NCI-H128 (cell line): ENCODE measurements around the gene BRD9.
"Not testable (repeated sequence)": the region's sequence is repeated elsewhere in the genome, so short reads cannot be mapped to it uniquely, and the experiment has no call there.

Experiments used
- DNase-seq: peaks from one replicate; lab custom pipeline; 2025; ENCODE audit not compliant: unreplicated experiment; lab: John Stamatoyannopoulos, UW

The BRD9 gene

GRCh38 chr5:860506-861150, 32.0 kb downstream of the BRD9 start:
- no peak for DNase-seq

DNA sequence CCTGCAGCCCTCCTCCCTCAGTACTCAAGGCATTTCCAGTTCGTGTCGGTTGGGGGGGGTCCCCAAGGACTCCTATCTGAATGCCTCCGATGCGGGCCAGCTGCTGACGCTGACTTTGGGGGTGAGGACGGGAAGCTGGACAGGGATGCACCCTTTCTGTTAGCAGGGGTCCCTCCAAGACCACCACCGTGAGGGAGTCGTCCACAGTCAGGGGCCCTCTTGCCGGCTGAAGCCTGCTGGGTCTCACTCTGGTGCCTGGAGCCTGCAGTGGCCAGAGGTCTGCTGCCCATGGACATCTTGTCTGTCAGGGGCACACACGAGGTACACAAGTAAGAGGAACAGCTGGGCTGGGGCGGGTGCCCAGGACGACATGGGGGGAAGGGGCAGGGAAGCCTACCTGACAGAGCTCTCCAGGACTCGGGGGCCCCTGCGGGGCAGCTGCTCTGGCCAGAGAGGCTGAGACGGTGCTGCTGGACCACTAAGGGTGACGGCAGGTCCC, 32.8 kb downstream of the BRD9 start:
- no peak for DNase-seq

DNA sequence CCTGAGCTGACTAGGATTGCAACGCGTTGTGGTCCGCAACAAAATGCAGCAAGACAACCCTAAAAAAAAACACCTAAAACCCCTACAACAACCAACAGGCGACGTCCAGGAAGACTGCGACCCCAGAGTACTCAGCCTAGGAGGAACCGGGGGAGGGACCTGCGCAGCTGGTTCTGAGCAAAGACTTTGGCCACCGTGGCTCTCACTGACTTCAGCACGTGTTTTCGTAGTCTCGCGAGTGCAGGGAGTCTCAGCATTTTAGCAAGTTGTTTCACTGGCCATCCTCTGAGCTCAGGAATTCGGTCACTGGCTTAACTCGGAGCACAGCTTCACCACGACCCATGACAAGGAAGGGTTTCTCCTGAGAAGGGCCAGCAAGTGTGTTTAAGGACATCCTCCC, 33.2 kb downstream of the BRD9 start:
- no peak for DNase-seq

- no peak for DNase-seq
These were observed 33.9 kb downstream of the BRD9 start for GRCh38 chr5:858726-859125.

DNA sequence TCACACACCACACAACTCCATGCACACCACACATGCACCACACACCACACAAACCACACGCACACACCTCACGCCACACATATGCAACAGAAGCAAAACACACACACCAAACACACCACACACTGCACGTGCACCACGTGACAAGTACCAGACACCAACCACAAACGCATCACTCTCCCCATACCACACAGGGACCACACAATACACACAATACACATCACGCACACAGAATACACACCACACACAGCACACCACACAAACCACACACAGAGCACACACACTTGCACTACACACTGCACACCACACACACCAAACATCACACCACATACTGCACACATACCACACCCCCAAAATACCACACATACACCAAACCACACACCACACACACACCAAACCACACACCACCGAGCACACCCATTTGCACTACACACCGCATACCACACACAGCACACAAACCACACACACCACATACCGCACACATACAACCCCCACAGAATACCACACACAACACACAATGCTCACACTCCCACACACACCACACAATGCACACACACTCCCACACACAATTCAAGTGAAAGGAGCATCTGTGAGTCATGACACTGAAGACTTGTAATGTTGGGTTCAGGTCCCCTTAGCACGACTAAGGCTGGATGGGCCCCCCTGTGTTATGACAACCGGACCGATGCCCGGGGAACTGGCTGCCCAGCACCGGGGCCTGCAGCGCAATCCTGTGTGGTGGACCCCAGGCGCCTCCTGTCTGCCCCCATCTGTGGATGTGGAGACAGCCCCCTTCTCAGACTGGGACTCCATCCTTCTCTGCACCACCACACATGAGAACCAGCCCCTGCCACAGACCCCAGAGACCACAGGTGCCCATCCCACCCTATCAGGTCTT, 35.8 kb downstream of the BRD9 start:
- DNase-seq, result no peak

- DNase-seq, result no peak
These were observed 36.6 kb downstream of the BRD9 start for GRCh38 chr5:855771-856530.

- no peak for DNase-seq
These were observed 37.4 kb downstream of the BRD9 start for GRCh38 chr5:854966-855743.

DNA sequence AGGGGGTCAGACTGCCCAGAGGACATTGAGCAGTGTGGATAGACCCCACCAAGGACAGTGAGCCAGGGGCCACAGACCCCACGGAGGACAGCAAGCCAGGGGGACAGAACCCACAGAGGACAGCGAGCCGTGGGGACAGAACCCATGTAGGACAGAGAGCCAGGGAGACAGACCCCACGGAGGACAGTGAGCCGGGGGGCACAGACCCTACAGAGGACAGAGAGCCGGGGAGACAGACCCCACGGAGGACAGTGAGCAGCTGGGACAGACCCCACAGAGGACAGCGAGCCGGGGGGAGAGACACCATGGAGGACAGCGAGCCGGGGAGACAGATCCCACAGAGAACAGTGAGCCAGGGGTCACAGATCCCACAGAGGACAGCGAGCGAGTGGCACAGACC, 38.4 kb downstream of the BRD9 start:
- no peak for DNase-seq

DNA sequence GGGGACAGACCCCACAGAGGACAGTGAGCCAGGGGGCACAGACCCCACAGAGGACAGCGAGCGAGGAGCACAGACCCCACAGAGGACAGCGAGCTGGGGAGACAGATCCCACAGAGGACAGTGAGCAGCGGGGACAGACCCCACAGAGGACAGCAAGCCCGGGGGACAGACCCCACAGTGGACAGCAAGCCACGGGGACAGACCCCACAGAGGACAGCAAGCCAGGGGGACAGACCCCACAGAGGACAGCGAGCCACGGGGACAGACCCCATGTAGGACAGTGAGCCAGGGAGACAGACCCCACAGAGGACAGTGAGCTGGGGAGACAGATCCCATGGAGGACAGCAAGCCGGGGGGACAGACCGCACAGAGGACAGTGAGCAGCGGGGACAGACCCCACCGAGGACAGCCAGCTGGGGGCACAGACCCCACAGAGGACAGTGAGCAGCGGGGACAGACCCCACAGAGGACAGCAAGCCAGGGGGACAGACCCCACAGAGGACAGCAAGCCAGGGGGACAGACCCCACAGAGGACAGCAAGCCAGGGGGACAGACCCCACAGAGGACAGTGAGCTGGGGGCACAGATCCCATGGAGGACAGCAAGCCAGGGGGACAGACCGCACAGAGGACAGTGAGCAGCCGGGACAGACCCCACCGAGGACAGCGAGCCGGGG, 39.0 kb downstream of the BRD9 start:
- DNase-seq, result not testable (repeated sequence)

- no peak for DNase-seq
These were observed 39.9 kb downstream of the BRD9 start for GRCh38 chr5:852431-853401.

DNA sequence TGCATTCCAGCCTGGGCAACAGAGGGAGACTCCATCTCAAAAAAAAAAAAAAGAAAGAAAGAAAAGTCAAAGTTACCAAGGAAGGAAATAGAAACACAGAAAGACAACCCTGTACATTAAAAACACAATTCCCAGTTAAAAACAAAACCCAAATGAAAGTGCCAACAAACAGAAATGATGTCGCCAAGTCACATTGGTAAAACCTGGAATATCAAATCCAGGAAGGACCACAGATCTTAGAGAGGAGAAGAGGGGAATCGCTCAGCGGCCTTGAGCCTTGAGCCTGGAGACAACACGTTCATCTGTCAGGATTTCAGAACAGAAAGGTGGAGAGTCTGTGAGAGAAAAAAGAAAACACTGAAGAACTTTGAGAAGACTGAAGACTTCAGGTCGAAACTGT, 40.6 kb downstream of the BRD9 start:
- no peak for DNase-seq

DNA sequence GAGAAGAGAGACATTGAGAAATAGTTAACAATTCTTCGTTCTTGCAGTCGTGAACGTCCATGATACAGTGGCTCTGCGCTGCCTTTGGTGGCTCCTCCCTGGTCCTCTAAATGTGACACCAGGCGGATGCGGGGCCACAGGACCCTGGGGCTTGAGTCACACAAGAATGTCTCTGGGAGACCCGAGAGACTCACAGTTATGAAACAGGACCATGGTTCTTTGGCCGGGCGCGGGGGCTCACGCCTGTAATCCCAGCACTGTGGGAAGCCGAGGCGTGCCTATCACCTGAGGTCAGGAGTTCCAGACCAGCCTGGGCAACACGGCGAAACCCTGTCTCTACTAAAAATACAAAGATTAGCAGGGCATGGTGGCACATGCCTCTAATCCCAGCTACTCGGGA, 41.0 kb downstream of the BRD9 start:
- DNase-seq, result no peak

DNA sequence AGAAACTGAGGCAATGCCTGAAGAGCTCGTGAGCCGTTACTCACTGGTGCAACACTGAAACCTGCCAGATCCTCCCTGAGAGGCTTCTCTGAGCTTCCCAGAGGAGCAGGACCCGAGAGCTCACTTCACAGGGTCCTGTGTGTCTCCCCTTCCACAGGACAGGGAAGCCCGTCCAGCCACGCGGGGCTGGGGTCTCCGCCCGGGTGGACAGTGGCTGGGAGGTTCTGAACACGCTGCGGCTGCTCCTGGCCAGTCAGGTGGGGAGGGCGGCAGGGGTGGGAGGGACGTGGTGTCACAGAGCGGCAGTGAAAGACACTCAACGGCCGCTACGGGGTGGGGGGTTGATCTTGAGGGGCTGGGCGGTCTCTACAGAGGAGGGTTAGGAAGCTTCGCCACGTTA, 41.5 kb downstream of the BRD9 start:
- DNase-seq, result no peak

DNA sequence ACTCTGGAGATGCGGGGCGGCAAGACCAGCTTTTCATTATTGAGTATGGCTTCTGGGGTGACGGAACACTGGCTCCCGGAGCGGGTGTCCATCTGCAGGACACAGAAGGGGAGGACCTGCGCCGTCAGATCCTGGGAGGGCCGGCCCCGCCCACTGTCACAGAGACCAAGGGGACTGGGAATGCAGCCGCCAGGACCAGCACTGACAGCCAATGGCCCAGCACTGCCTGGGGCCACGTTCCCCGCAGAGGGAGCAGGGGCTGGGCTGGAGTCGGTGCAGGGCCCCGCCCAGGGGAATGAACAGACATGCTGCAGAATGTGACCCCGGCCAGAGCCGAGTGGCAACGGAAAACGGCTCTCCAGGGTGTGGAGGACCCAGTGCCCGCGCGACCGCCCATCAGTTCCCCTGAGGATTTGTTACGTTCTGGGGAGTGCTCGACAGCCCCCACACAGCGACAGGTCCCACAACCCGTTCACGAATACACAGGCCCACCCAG, 42.0 kb downstream of the BRD9 start, which contains the start of gene ZDHHC11:
TSS of gene ZDHHC11 (minus strand) at position 476 of the 496 bp plus-strand sequence. CDS start at position 92, 384 bp downstream.
- DNase-seq, result no peak

DNA sequence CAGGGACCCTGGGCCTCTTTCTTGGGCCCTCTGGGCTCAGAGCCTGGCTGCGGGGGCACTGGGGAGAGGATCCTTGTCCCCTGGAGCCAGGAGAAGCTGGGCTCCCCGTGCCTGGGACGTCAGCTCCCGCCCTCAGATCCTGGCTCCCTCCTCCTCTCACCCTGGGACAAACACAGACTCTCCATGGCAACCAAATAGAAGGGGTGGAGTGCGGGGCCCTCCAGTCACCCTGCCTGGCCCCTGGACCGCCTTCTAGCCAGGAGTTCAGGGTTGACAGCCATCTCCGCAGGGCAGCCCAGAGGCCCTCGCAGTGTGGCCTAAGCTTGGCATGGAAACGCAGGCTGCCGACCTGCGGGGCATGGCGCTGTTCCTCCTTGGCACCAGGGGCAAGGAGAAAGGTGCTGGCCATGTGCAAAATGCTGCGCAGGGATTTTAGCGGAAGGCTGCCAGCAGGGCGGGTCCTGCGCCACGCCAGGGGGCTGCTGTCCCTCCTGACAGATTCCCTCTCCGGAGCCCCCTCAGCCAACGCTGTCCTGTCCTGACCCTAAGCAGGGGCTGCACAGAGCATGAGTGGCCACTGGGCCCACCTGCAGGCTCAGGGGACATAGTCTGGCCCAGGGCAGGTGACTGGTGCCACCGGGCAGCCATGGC, 42.8 kb downstream of the BRD9 start:
- no peak for DNase-seq

DNA sequence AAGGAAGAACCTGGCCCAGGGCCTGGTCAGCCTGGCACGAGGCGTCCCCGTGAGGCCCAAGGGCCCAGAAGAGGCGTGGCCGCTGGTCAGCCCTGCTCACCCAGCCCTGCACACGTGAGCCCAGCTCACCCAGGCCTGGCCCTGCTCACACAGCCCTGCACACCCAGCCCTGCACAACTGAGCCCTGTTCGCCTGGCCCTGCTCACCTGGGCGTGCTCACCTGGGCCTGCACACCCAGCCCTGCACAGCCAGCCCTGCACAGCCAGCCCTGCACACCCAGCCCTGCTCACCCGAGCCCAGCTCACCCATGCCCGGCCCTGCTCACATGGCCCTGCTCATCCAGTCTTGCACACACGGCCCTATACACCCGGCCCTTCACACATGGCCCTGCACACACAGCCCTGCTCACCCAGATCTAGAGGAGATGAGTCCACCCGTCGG, 43.9 kb downstream of the BRD9 start:
- no peak for DNase-seq

DNA sequence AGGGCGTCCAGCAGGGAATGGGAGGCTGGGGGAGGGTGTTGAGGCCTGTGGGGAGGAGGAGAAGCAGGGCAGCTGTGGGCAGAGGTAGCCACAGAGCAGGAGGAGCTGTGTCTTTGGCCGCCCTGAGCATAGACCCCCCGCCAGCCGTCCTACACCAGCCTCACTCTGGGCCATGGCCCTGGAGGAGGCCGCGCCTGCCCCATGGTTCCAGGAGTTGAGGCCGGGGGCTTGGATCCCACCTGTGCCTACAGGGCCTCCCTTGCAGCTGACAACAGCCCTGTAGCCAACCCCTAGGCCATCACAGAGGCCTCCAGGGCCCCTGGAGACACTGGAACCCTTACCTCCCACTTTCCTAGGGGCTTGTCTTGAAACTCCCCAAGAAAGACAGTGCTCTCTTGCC, 44.9 kb downstream of the BRD9 start:
- DNase-seq, result not testable (repeated sequence)

GRCh38 chr5:847212-847611, 45.4 kb downstream of the BRD9 start:
- DNase-seq, result not testable (repeated sequence)
